Colon (tissue), 2 donors: ENCODE data around the gene LRRTM2.
"Not testable (repeated sequence)": the region's sequence is repeated elsewhere in the genome, so short reads cannot be mapped to it uniquely, and the experiment has no call there.

ENCODE experiments used
- FAIRE-seq: peaks from 2 replicates; lab custom pipeline; 2012; peaks lifted over from hg19 to GRCh38; lab: Jason Lieb, UNC
- donor health status: control.
- donor health status: control.

The LRRTM2 gene, protein sequence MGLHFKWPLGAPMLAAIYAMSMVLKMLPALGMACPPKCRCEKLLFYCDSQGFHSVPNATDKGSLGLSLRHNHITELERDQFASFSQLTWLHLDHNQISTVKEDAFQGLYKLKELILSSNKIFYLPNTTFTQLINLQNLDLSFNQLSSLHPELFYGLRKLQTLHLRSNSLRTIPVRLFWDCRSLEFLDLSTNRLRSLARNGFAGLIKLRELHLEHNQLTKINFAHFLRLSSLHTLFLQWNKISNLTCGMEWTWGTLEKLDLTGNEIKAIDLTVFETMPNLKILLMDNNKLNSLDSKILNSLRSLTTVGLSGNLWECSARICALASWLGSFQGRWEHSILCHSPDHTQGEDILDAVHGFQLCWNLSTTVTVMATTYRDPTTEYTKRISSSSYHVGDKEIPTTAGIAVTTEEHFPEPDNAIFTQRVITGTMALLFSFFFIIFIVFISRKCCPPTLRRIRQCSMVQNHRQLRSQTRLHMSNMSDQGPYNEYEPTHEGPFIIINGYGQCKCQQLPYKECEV

DNA sequence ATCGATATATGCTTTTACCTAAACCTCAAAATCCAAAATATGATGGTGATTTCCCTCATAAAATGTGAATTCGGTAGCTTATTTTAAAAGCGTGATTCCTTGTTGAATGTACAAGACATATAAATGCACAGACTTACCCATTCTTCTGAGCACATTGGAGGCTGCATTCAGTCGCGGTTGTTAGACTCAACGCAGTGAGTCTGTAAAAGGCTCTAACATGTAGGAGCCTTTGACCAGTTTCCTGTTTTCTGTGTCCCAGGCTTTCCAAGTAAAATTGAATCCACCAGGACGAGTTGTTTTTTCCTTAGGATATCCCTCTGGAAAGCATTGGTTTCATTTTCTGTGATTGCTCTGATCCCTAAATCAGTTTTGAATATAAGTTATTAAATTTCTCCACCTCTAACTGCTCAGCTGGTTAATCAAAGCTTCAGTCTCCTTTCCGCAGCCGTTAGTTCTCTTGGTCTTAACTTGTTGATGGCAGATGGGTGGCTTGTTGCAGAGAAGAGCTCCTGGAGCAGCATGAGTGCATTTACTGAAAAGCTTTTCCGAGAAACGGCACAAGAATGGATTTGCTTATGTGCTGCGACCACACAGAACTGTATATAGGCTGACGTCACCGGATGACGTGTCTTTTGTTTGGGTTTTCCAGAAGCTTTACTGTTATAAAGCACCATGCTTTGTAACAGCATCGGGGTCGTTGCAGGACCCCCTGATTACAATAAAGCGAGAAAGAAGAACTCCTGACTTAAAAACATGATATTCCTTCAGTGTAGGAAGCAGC is at the start of gene LRRTM2:
Gene LRRTM2, minus strand, starts transcription at position 565 of the 781 bp plus-strand sequence. Its CDS starts 424 bp downstream, at position 141.
- no peak for FAIRE-seq

DNA sequence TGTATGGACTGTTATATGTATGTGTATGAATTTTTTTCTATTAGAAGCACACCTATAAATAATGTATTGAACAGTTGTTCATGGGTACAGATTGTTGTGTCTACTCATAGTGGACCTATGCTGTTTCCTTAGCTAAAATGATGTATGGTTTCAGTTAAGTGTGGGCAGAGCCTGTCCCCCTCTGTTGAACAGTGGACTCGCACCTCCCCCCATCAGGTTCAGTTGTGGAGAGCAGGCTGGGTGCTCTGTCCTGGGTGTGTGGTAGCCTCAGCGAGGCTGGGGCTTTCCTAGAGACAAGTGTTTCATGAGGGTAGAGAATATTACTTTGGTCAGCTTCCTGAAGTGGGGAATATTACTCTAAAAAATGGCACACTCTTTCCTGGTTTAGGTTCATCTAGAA is 47.4 kb upstream of the LRRTM2 start:
- FAIRE-seq, result no peak

DNA sequence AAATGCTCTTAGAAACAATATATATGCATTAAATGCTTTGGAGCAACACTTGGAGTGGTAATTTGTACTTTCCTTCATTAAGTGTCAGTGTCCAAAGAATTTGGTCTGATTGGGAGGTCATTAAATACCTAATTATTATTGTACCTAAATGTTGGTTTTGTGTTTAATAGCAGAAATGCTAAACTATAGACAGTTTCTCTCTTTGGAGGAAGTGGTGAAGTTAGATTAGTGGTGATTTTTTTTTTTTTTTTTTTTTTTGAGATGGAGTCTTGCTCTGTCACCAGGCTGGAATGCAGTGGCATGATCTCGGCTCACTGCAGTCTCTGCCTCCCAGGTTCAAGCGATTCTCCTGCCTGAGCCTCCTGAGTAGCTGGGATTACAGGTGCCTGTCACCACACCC is 46.2 kb upstream of the LRRTM2 start:
- not testable (repeated sequence) for FAIRE-seq

DNA sequence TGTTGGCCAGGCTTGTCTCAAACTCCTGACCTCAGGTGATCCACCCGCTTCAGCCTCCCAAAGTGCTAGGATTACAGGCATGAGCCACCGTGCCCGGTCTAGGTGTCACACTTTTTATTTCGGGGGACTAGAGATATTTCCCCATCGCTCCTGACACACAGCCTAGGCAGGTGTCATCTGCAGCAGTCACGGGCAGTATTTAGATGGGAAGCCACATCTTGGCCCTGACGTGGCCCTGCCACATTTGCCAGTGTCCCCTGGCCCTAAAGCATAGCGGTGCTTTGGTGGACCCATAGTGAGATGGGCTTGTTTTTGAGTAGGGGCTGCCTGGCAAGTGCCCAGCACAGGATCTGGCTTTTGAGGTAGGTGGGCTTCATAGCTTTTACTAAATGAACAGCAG is 45.0 kb upstream of the LRRTM2 start:
- no peak for FAIRE-seq

DNA sequence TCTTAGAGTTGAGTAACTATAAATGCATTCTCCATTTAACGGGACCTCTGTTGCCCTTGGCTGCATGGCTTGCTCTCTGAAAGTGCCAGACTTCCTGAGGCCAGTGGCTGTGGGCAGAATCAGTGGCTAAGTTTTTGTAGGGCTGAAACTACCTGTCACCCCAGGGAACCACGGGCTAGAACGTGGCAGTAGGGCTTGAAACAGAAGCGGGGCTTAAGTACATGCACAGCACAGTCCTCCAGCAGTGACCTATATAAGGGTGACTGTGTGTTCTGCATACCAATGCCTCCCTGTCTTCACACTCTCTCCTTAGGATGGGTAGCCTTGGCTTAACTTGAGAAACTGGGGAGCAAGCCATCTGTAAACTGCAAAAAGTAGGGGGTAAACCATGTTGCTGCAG is 43.6 kb upstream of the LRRTM2 start:
- no peak for FAIRE-seq

DNA sequence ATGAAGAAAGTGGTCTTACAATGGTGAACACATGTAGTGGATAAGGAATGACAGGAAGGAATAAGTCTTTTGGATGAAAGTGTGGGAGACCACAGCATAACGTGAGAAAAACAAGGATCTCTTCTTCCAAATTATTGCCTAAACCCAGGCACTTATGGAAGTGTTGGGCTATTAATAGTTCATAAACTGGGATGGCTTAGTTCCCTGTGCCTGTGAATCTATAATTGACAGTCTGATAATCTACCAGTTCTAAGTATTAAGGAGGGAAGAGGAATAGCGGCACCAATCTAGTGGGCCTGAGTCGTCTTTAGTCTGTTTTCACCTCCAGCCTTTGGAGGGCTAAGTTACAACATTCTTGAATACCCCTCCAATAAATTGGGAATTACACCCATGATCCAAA is 39.2 kb upstream of the LRRTM2 start:
- FAIRE-seq, result no peak

DNA sequence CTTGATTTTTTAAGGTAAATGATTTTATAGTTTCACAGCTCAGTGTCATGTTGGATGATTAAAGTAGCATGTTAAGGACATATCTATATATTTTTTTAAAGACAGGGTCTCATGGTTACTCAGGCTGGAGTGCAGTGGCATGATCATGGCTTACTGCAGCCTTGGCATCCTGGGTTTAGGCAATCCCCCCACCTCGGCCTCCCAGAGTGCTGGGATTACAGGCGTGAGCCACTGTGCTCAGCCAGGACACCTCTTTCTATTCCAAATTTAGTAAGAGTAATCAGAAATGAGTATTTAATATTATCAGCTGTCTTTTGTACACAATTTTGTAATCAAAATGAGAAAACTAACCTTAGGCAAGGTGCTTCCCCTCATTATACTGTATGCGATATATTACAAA is 38.6 kb upstream of the LRRTM2 start:
- FAIRE-seq, result no peak

DNA sequence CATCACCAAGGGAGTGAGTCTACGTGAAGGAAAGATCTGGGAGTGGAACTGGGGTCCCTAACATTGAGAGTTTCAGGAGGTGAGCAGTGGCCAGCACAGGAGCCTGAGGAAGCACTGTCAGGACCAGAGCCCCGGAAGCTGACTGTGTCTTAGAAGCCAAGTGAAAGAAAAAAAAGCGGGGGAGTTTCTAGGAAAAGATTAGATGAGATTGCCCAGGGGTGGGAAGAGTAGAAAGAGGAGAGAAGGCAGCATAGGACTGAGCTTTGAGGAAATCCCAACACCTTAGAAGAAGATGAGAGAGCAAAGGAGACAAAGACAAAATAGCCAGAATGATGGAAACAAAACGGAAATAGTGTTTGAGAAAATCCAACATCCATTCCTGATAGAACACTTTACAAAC is 37.0 kb upstream of the LRRTM2 start:
- no peak for FAIRE-seq

DNA sequence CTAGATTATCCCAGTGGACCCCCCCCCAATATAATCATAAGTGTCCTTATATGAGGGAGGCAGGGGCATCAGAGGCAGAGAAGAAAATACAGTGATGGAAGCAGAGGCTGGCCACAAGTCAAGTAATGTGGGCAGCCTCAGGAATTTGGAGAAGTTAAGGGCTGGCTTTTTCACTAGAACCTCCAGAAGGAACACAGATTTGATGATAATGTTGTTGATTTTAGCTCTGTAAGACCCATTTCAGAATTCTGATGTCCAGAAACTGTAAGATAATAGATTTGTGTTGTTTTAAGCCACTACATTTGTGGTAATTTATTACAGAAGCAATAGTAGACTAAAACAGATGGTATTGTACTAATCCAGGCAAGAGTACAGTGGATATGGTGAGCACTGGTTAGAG is 36.3 kb upstream of the LRRTM2 start:
- FAIRE-seq, result no peak

DNA sequence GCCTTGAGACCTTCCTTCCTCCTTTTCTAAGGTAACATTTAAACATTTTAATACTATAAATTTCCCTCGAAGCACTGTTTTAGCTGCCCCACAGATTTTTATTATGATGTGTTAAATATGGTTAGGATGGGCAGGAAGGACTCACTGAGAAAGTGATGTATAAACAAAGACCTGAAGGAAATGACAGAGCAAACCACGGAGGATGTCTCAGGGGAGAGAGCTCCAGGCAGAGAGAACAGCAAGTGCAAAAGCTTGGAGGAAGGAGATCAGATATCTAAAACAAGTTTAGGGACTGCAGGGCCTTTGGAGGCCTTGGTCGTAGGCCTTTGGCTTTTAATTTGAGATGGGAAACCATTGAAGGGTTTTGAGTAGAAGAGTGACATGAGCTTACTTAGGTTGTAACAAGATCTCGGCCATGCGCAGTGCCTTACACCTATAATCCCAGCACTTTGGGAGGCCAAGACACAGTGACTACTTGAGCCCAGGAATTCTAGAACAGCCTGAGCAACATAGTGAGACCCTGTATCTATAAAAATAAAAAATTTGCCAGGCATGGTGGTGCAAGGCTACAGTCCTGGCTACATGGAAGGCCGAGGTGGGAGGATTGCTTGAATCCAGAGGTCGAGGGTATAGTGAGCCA is 35.5 kb upstream of the LRRTM2 start:
- FAIRE-seq, result no peak

DNA sequence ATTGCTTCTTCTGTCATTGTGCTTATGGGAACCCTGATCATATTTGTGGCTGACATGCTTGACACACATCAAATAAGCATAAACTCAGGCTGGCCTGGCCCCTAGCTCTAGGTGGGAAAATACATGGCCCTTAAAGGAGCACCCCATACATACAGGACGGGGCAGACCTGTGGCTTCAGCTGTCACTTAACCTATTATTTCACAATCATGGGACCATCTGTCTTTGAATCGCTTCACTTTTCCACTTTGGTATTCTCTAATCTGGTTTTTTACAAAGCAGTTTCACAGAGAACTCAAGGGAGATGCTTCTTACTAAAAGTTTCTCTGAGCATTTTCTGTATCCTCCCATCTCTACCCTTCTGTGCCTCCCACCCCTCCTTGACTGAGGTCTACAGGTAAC is 34.6 kb upstream of the LRRTM2 start:
- no peak for FAIRE-seq

DNA sequence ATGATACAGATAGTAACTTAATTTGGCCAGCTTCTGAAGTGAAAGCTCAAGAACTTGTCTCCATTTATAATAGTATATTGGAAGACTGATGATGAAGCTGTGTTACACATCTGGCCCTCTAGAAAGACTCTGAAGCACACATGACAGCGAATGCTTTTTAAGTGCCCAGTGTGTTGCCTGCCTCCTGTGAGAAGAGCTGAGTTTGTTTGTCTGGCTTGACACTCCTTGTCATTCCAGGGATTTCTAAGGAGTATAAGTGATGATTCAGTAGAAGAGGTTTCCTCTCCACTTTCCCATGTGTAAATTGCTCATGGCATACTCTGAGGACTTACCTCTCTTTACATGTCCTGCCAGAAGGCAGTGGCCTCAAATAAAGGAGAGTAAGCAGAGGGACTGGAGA is 30.4 kb upstream of the LRRTM2 start:
- no peak for FAIRE-seq

DNA sequence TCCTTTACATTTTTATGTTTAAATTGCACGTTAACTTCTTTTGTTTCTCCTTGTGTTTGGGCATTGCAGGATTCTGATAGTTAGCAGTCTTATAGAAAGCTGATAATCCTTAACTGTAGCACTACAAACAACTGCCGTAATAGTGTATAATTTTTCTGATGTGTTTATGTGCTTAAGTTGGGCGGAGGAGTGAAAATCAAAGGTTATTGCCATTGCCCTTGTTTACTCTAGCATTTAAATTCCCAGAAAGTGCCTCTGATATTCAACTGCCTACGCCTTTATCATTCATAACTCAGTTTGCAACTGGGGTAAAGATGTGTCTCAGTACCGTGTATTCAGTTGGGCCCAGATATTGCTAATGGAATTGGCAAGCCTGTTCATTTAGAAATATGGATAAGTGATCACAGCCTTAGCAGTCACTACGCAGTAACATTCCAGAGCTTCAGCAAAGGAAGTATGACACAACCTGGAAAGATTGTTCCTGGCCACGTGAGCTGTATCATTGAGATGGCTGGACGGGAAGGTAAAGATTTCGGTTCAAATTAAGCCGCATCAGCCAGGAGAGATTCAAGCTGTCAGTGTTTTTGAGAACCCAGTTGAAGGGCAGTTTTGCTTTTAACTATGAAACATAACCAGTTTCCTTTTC is 28.1 kb upstream of the LRRTM2 start:
- no peak for FAIRE-seq

DNA sequence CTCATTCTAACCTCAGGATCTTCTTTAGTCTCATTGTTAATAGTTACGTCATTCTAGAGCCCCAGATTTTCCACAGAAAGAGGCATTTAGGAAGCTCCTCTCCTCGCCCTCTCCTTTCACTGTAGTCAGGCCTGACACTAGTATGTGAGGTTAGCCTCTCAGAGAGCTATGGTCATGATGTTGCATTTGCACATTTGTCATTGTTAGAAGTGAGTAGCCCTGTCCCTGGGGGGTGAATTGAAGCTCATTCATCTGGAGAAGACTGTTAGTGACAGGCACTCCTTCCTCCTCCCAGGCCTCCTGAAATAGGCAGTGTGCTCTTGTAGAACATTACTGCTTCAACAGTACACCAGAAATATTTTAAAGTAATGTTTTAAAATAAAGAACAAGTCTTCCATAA is 26.6 kb upstream of the LRRTM2 start:
- FAIRE-seq, result no peak

DNA sequence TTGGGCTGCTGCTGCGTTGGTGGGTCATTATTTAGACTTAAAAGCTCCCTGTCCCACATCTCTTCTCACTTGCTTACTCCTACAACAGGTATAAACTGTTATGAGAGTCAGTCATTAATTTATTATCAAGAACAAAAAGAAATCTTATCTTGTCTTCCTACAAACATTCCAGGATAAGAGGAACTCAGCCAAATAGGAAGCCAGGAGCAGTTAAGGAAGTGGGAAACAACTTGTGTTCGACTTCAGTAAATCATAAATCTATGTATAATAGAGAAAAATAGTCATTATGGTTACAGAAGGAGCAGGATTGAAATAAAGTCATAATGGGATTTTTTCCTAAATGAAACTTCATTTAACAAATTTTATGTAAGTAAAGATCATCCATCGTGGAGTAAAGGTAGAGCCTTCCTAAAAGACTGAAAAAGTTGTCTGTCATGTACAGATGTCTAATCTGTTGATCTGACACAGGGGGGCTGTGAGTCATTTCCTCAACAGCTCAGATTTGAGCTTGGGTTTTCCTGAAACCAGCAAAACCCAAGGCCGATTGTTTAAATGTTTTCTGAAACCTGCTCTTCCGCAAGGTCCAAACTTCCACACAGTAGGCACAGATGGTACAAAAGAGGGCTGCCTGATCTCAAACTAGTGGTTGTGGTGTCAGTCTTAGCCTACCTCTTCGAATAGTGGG is 25.3 kb upstream of the LRRTM2 start:
- FAIRE-seq, result no peak

DNA sequence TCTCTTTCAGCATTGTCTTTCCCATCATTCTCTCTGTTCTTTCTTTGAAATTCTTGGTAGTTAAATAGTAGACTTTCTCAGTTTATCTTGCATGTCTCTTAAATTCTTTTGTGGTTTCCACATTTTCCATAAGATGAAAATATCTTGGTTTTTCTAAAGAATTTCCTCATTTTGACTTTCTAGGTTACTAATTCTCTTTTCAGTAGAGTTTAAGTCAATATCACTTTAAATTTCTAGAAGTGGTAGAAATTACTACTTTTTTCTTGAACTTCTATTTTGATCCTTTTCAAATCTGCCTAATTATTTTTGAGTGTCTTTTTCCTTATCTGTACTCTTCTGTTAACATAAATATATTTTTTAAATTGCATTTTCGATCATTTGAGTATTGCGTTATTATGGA is 23.6 kb upstream of the LRRTM2 start:
- FAIRE-seq, result no peak

DNA sequence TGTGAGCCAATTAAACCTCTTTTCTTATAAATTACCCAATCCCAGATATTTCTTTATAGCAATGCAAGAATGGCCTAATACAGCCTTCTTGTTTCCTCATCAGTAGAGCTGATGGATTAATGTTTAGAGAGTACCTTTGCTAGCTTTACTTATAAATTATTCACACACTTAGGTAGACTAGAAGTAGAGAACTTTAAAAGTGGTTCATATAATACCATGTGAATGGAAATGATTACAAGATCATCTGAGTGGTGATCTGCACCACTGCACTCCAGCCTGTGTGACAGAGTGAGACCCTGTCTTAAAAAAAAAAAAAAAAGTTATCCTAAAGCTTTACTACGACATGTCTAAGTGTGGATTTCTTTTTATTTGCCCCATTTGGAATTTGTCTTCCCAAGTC is 23.2 kb upstream of the LRRTM2 start:
- FAIRE-seq, result no peak

DNA sequence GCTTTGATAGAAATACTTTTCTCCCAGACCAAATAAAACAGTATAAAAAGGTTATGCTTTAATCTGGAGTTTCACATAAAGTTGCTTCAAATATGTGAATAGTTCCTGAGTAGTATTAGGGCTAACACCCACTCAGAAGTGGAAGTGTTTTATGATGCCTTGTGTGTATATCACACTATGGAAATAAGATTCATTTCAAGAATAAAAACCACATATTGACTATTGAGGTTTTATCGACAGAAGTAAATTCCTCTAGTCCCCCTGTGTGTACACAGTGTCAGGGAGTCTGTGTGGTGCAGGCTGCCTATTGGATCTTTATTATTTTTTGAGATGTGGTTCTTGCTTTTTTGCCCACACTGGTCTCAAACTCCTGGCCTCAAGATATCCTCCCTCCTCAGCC is 20.8 kb upstream of the LRRTM2 start:
- FAIRE-seq, result no peak

DNA sequence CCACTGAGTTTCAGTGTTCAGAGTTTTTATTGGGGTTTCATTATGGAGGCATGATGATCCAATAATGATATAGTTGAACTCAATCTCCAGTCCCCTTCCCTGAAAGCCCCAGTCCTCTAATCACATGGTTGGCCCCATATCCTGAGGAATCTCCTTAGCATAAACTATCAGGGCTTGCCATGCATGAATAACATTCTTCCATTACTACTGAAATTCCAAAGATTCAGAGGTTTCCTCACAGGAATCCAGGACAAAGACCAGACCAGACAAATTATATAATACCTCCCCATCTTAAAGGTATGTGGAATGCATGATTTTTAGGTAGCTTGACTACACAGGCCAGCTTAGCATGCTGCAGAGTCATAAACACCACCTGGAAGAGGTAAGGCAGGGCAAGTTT is 15.5 kb upstream of the LRRTM2 start:
- no peak for FAIRE-seq

DNA sequence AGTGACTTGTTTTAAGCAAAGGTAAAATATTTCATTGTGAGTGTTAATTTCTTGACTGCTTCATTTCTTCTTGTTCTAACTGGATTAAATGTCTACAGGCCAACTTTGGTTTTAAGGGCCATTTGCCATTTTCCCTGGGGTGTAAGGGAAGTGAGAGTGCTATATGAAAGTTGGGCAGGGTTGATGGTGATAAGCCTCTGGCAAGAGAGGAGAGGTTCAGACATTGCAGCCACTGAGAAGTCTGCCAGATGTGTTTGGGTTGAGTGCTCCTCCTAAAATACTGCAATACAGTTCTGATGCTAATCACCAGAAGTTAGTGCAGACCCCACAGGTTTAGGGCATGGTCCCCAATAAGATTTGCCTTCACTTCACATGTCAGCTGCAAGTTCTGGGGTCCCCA is 14.9 kb upstream of the LRRTM2 start:
- FAIRE-seq, result no peak

DNA sequence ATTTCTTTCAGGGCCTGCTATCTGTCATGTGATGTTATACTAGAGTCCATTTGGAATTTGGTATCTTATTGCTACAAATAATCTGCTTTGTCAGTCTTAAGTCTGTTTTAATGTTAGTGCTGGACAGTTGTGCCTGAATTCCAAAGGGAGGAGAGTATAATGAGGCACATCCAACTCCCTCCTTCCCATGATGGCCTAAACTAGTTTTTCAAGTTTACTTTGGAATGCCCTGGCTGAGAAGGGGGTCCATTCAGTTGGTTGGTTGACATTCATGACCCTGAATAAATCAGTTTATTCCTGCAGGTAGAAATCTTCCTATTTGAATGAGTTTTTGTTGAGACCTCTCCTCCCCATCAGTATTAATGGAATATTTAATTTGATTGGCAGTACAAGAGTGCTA is 9.4 kb upstream of the LRRTM2 start:
- no peak for FAIRE-seq

DNA sequence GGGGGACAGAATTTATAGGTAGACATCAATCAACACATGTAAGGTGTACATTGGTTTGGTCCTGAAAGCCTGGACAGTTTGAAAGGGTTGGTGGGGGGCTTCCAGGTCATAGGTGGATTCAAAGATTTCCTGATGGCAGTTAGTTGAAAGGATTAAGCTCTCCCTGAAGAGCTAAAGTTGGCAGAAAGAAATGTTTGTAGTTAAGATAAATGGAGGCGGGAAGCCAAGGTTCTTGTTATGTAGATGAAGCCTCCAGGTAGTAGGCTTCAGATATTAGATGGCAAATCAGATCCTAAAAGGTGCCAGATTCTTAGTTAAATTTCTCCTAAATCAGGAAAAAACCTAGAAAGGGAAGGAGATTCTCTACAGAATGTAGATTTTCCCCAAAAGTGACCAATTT is 9.0 kb upstream of the LRRTM2 start:
- FAIRE-seq, result no peak
